IPS-NIHi11 (cell line): ENCODE measurements around the gene AKNAD1.
"Not testable (repeated sequence)": the region's sequence is repeated elsewhere in the genome, so short reads cannot be mapped to it uniquely, and the experiment has no call there.

Experiments used
- DNase-seq: peaks from one replicate; pipeline ENCODE4 v3.0.0; 2012; ENCODE audit warnings: mixed read lengths, low spot score

AKNAD1 gene

GRCh38 chr1:108785880-108786279, 71.0 kb downstream of the AKNAD1 start:
- no peak for DNase-seq

- DNase-seq: no peak
Observed at GRCh38 chr1:108785264-108785663, 71.6 kb downstream of the AKNAD1 start.

GRCh38 chr1:108781575-108781944, 75.3 kb downstream of the AKNAD1 start:
- not testable (repeated sequence) for DNase-seq

GRCh38 chr1:108780937-108781574, 75.8 kb downstream of the AKNAD1 start:
- no peak for DNase-seq

- no peak for DNase-seq
Observed at GRCh38 chr1:108779455-108779854, 77.4 kb downstream of the AKNAD1 start.

GRCh38 chr1:108777839-108778238, 79.1 kb downstream of the AKNAD1 start:
- DNase-seq: no peak

- no peak for DNase-seq
Observed at GRCh38 chr1:108767708-108768107, 89.2 kb downstream of the AKNAD1 start.

- DNase-seq: no peak
Observed at GRCh38 chr1:108767115-108767514, 89.8 kb downstream of the AKNAD1 start.
